K562 (cell line): ENCODE results near the gene FCHO2. TPM values are rescaled to one million over a fixed set of nuclear protein-coding genes. Genes with fewer than 3 reads are reported as not detected.

Experiments
- ATAC-seq: fragments of 200-7000 bp; cut with Tn5 transposase; 3 replicates; pipeline ENCODE4 v1.9.1; 2020; ENCODE audit warnings: moderate library complexity
- BruUV-seq: library from RNA; stranded (reverse); fragments of 400-500 nt; replicated peaks from 2 replicates; lab custom pipeline; 2021; lab: Mats Ljungman, UMichigan
- CTCF ChIA-PET: fragments of 300-600 bp; formaldehyde crosslinking; extraction: SDS; loops from one replicate; lab custom pipeline; 2021; ENCODE audit warnings: low intra/inter-chr PET ratio; lab: Yijun Ruan, JAX
- POLR2A ChIA-PET: fragments of 300-600, 350-650 bp; sonication (Branson Sonifier 250); formaldehyde crosslinking; extraction: SDS; loops from one replicate; lab custom pipeline; 2021; ENCODE audit warnings: antibody characterized with exemption, inconsistent platforms; lab: Yijun Ruan, JAX
- DNase-seq, 4 experiments: peaks; one replicate each; pipeline versions ENCODE4 v3.0.0 to v3.0.0-alpha.2; 2011 to 2018; ENCODE audit warnings: low spot score in 3 of 4, mixed read lengths in 3 of 4; ENCODE audit errors: extremely low read depth in 1 of 4
- FAIRE-seq: peaks from 2 replicates; lab custom pipeline; 2011; peaks lifted over from hg19 to GRCh38; lab: Jason Lieb, UNC
- H2AFZ ChIP-seq: 2 replicates; pipeline ENCODE4 v1.6.0; 2011; ENCODE audit warnings: low read depth, low read length, control low read depth, inconsistent platforms
- H3K27ac ChIP-seq: fragments of 200-600 bp; 3 replicates; pipeline ENCODE4 v1.8.0; 2011; ENCODE audit warnings: low read depth, mild to moderate bottlenecking, control low read depth, inconsistent platforms, low read length, moderate library complexity, mixed read lengths; ENCODE audit errors: extremely low read depth
- H3K27me3 ChIP-seq, 2 experiments: fragments of 300-600 bp in 1 of 2; 2 replicates in 1 of 2; 3 replicates in 1 of 2; pipeline versions ENCODE4 v1.6.0 to v1.8.0; 2011; ENCODE audit warnings: inconsistent platforms in 2 of 2, low read length in 2 of 2, mild to moderate bottlenecking in 1 of 2, mixed read lengths in 1 of 2, moderate library complexity in 1 of 2; ENCODE audit not compliant: control insufficient read depth in 2 of 2, insufficient read depth in 2 of 2
- H3K36me3 ChIP-seq: fragments of 300-600 bp; 3 replicates; pipeline ENCODE4 v1.8.0; 2011; ENCODE audit warnings: mild to moderate bottlenecking, low read length, inconsistent platforms; ENCODE audit not compliant: control insufficient read depth, insufficient read depth
- H3K4me1 ChIP-seq, 2 experiments: fragments of 200-600 bp in 1 of 2; replicated peaks in 1 of 2; 2 replicates in 1 of 2; 3 replicates in 1 of 2; pipeline versions ENCODE4 v1.5.1 to v1.8.0; 2011; ENCODE audit warnings: inconsistent platforms in 2 of 2, low read length in 2 of 2, mild to moderate bottlenecking in 1 of 2, mixed read lengths in 1 of 2, moderate library complexity in 1 of 2; ENCODE audit not compliant: control insufficient read depth in 2 of 2, insufficient read depth in 2 of 2
- H3K4me2 ChIP-seq: 2 replicates; pipeline ENCODE4 v1.6.1; 2011; ENCODE audit warnings: low read length, control low read depth, inconsistent platforms, mixed read lengths; ENCODE audit not compliant: insufficient read depth
- H3K4me3 ChIP-seq: fragments of 200-600 bp; sonication (generic), shearing (Covaris generic); 2 replicates; pipeline ENCODE4 v1.5.1; 2016; ENCODE audit warnings: control low read depth, inconsistent platforms
- H3K79me2 ChIP-seq: fragments of 200-600 bp; 3 replicates; pipeline ENCODE4 v1.8.0; 2011; ENCODE audit warnings: low read length, inconsistent platforms; ENCODE audit not compliant: control insufficient read depth, insufficient read depth
- H3K9ac ChIP-seq, 2 experiments: 2 replicates each; pipeline versions ENCODE4 v1.6.0 to v1.6.1; 2011; ENCODE audit warnings: low read depth in 2 of 2, low read length in 2 of 2, control low read depth in 1 of 2, inconsistent platforms in 1 of 2, mild to moderate bottlenecking in 1 of 2, mixed read lengths in 1 of 2; ENCODE audit not compliant: insufficient read depth in 1 of 2
- H3K9me1 ChIP-seq: one replicate; pipeline ENCODE4 v1.6.0; 2011; ENCODE audit warnings: inconsistent platforms, mild to moderate bottlenecking, low read length, moderate library complexity; ENCODE audit not compliant: control insufficient read depth, insufficient read depth
- H3K9me3 ChIP-seq: replicated peaks from 2 replicates; pipeline ENCODE4 v1.5.1; 2011; ENCODE audit warnings: low read depth, low read length, inconsistent platforms; ENCODE audit not compliant: control insufficient read depth, insufficient read depth
- H4K20me1 ChIP-seq: replicated peaks from 2 replicates; pipeline ENCODE4 v1.6.1; 2011; ENCODE audit warnings: low read length, inconsistent platforms, mixed read lengths; ENCODE audit not compliant: control insufficient read depth, insufficient read depth
- BMI1 ChIP-seq: fragments of 150-350 bp; IDR thresholded peaks from 2 replicates; pipeline ENCODE4 v1.6.1; 2014; ENCODE audit warnings: low read length
- GTF2F1 ChIP-seq: IDR thresholded peaks from 2 replicates; pipeline ENCODE4 v1.6.1; 2011; ENCODE audit warnings: low read depth, low read length, improper control_type of control experiment
- POLR2G ChIP-seq: fragments of 200-400 bp; formaldehyde crosslinking; IDR thresholded peaks from 2 replicates; pipeline ENCODE4 v1.6.1; 2017; ENCODE audit warnings: low read depth, mild to moderate bottlenecking, antibody characterized with exemption, low read length, moderate library complexity
- XRCC4 ChIP-seq: IDR thresholded peaks from one replicate; pipeline ENCODE4 v1.6.1; 2011; ENCODE audit not compliant: insufficient read depth, insufficient read length; ENCODE audit errors: extremely low read depth
- ZNF445 ChIP-seq: fragments of 250-450 bp; sonication (Bioruptor Pico); IDR thresholded peaks from 2 replicates; pipeline ENCODE4 v1.4.0; 2020; ENCODE audit warnings: low read depth, mild to moderate bottlenecking, moderate library complexity
- ZNF586 ChIP-seq: fragments of 450-650 bp; formaldehyde crosslinking; conservative IDR thresholded peaks from 2 replicates; pipeline ENCODE4 v1.4.0; 2020; ENCODE audit warnings: mild to moderate bottlenecking, moderate library complexity
- WGBS: fragments of 100-300 bp; shearing (Covaris generic); methylation state at CpG from one replicate; pipeline ENCODE4 v1.1.6; 2016; ENCODE audit warnings: low coverage, mixed read lengths; ENCODE audit not compliant: insufficient coverage; ENCODE audit errors: missing lambda C conversion rate; 5-methylcytosine and 5-hydroxymethylcytosine counted together
- in situ Hi-C: fragments of 300-500 bp; cut with MboI; formaldehyde crosslinking; loops from 4 replicates; pipeline ENCODE4 v1.15.0; 2018; ENCODE audit warnings: inconsistent platforms, mixed read lengths
- intact Hi-C: fragments of 100-400 bp; cut with micrococcal nuclease; formaldehyde crosslinking; loops from 2 replicates; pipeline ENCODE4 v1.14.2; 2022
- polyA plus RNA-seq, 8 experiments: library from polyadenylated mRNA; depleted of rRNA in 4 of 8; stranded (reverse) in 5 of 8; unstranded in 3 of 8; fragments of >200 nt; fragmentation: Nextera tagmentation in 2 of 8; fragmentation: Illumina TruSeq in 1 of 8; extraction: Ambion mirVana in 2 of 8; extraction: Trizol in 1 of 8; gene quantifications; 2 replicates each; pipeline versions ENCODE4 v1.2.1 to v1.2.3, GENCODE V29; 2011 to 2014; ENCODE audit warnings: inconsistent platforms in 1 of 8, missing spikeins in 1 of 8
- total RNA-seq, 7 experiments: library from RNA; depleted of rRNA in 6 of 7; stranded (reverse); fragments of >200 nt in 6 of 7; fragmentation: Illumina TruSeq in 2 of 7; extraction: Trizol in 2 of 7; gene quantifications; 2 replicates each; pipeline versions ENCODE4 v1.2.1 to v1.2.3, GENCODE V29; 2011 to 2021; ENCODE audit warnings: low replicate concordance in 1 of 7
- TF ChIP-seq, protein P1 (sequence below): sonication (generic); formaldehyde crosslinking; IDR thresholded peaks from 2 replicates; pipeline ENCODE4 v1.8.1; 2023; ENCODE audit warnings: mild to moderate bottlenecking, missing genetic modification reagents, moderate library complexity

The FCHO2 gene
- total and polyA plus RNA-seq, 9 of the 15 experiments (the other 6 are each of a cell fraction or from before 2014, with no cell fraction given), result 4.4 to 13.4 (median 8.3) TPM

DNA sequence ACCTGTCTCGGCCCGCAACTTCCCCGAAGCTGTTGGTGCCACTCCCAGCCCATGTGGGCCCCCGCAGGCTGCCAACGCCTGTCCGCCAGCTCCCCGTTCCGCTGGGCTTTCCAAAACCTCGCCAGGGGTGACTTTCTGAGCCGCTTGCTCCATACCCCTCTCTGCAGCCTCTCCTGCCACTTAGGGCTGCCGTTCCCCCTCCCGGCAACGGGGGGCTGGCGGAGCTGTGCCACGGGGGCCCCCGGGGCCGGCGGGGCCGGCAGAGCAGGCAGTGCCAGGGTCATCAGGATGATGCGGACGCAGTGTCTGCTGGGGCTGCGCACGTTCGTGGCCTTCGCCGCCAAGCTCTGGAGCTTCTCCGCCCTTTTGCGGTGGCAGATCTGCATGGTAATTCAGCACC lies 40.8 kb downstream of the FCHO2 start:
- no peak for ATAC-seq
- H3K36me3 ChIP-seq, result peaks cover 12% of the 10 kb centered on the region; the same call in 2 of the 3 replicates
- intact Hi-C loops, result no loop called here
- H3K9me3 ChIP-seq, result no peaks in the 10 kb centered on the region
- no peak overlapping the region for H3K4me2 ChIP-seq
- H2AFZ ChIP-seq, result no peak overlapping the region
- H3K4me3 ChIP-seq, result no peak overlapping the region
- no peak overlapping the region for H3K9ac ChIP-seq
- no peak for TF ChIP-seq GTF2F1
- no peak for TF ChIP-seq ZNF586
- TF ChIP-seq, protein P1, sequence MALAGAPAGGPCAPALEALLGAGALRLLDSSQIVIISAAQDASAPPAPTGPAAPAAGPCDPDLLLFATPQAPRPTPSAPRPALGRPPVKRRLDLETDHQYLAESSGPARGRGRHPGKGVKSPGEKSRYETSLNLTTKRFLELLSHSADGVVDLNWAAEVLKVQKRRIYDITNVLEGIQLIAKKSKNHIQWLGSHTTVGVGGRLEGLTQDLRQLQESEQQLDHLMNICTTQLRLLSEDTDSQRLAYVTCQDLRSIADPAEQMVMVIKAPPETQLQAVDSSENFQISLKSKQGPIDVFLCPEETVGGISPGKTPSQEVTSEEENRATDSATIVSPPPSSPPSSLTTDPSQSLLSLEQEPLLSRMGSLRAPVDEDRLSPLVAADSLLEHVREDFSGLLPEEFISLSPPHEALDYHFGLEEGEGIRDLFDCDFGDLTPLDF, result no peak
- peak; percentile 52 for TF ChIP-seq POLR2G
- TF ChIP-seq ZNF445 (CRISPR knock-in tag), result no peak
- no peak for TF ChIP-seq BMI1
- TF ChIP-seq XRCC4, result no peak
- TF ChIP-seq, all 486 proteins: peak for 1
- ChIA-PET CTCF (no interaction called here), POLR2A (interaction anchor here (1.0 to 1.1 kb wide), 2 partner anchors 9 to 12 kb away, joined by 3 read pairs; no protein-coding TSS in a partner anchor)
- in situ Hi-C loops, result no loop called here
- no TSS peak for BruUV-seq
- no peaks in the 10 kb centered on the region for H3K27me3 ChIP-seq
- 94% methylated on average over 19 of the region's 28 CpGs for WGBS
- FAIRE-seq (no peak), DNase-seq (no peak)
- H3K9me1 ChIP-seq, result no peaks in the 10 kb centered on the region
- no peaks in the 10 kb centered on the region for H4K20me1 ChIP-seq
- no peaks in the 10 kb centered on the region for H3K79me2 ChIP-seq
- H3K27ac ChIP-seq, result no peak overlapping the region
- H3K4me1 ChIP-seq, result no peaks in the 10 kb centered on the region
